COLO668 (cell line): Measurements from ENCODE around the gene SPAG5.

ENCODE experiments used
- DNase-seq: peaks from one replicate; lab custom pipeline; 2025; ENCODE audit not compliant: unreplicated experiment; lab: John Stamatoyannopoulos, UW

The SPAG5 gene

GRCh38 chr17:28545141-28545503 is 53.7 kb downstream of the SPAG5 start:
- no peak for DNase-seq

- DNase-seq = no peak
Measured at GRCh38 chr17:28544402-28545140, 54.3 kb downstream of the SPAG5 start.

GRCh38 chr17:28541439-28541838 is 57.4 kb downstream of the SPAG5 start:
- no peak for DNase-seq

GRCh38 chr17:28540231-28540630 is 58.6 kb downstream of the SPAG5 start:
- DNase-seq = no peak

- no peak for DNase-seq
Measured at GRCh38 chr17:28538296-28538895, 60.4 kb downstream of the SPAG5 start.

GRCh38 chr17:28537219-28537610 is 61.6 kb downstream of the SPAG5 start:
- DNase-seq = no peak

- no peak for DNase-seq
Measured at GRCh38 chr17:28536532-28537218, 62.1 kb downstream of the SPAG5 start.

- DNase-seq = no peak
Measured at GRCh38 chr17:28534740-28535375, 64.0 kb downstream of the SPAG5 start.

GRCh38 chr17:28533091-28533807 is 65.6 kb downstream of the SPAG5 start:
- DNase-seq = no peak

DNA sequence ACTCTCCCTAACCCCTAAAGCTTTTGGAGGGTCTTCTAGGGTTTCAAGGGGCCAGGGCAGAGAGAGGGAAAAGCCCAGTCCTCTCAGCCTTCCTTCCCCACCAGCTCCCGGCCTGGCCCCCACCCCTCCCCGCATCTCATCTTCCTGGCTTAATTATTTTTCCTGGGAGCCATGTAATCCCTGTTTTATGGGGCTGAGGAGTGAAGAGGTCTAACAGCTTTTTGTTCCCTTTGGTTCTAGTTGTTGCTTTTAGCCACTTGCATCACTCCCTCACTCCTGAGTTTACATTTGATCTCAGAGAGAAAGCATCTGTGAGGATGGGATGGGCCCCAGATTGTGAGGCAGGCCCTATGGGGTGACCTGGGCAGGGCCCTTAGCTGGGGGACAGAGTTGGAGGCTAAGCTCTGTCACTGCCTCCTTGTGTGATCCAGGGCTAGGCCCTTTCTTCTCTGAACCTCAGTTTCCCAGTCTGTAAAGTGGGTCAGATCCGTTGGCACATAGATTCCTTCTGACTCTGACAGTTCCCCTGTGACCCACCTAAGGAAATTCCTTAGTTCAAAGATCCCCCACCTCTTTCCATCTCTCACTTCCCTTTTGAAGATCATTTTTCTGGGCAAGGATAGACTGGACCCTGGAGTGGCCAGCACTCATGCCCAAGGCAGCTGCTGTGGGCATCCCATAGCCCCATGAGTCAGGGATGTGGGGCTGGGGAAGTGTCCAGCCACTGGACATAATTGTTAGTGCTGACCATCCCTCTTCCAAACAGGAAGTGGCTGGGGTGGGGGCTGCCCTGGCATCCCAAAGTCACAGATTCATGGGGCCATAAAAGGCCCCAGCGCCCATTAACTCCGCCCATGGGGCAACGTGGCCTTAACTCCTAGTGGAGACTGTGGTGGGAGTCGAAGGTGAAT is 66.5 kb downstream of the SPAG5 start:
- DNase-seq = no peak

DNA sequence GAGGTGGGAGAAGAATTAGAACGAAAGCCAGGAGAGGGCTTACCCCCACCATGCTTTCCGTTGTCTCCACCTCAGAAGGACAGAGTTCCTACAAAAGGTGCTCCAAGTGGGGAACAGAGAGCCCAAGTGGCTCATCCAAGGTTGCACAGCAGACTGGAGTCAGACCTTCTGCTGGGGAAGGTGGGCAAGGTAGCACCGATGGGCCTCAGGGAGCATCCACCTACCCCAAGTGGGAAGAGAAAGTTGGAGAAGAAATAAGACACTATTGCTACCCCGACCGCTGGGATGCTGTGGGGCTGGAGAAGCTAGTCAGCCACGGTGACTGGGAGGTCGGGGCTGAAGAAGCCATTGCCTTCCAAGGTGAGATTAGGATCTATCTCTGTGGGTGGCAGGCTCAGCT is 67.9 kb downstream of the SPAG5 start:
- DNase-seq = no peak

GRCh38 chr17:28530250-28530649 is 68.6 kb downstream of the SPAG5 start:
- no peak for DNase-seq

- DNase-seq = no peak
Measured at GRCh38 chr17:28529013-28529400, 69.8 kb downstream of the SPAG5 start.

GRCh38 chr17:28528327-28529012 is 70.4 kb downstream of the SPAG5 start:
- DNase-seq = no peak

DNA sequence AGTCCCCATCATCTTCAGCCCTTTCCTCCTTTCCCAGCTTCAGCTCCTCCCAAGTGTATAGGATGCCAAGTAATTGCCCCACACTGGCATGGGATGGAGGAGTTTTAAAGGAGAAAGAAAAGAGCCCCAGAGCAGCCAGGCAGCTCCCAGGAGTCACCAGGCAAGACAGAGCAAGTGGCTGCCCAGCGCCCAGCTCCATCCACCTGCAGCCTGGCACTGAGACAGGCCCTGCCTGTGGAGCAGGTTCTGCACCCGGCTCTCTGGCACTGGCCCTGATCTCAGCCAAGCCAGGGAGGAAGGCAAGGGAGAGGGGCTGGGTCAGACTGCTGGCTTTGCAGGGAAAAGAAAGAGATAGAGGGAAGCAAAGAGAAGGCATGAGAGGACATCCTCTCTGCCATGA is 71.0 kb downstream of the SPAG5 start:
- DNase-seq = no peak
